H1 (cell line): Measurements from ENCODE around the gene GNG14.
"Not testable (repeated sequence)": the region's sequence is repeated elsewhere in the genome, so short reads cannot be mapped to it uniquely, and the experiment has no call there.

Experiments
- BACH1 ChIP-seq: IDR thresholded peaks from 2 replicates; pipeline ENCODE4 v1.6.1; 2012; ENCODE audit warnings: low read length, improper control_type of control experiment
- CTCF ChIP-seq, 3 experiments: IDR thresholded peaks; 1 replicate in 2 of 3; 2 replicates in 1 of 3; pipeline versions ENCODE4 v1.5.1 to v1.6.1; 2011; ENCODE audit warnings: low read length in 3 of 3, mild to moderate bottlenecking in 3 of 3, inconsistent platforms in 2 of 3, low read depth in 1 of 3, moderate library complexity in 1 of 3; ENCODE audit not compliant: insufficient read depth in 1 of 3; ENCODE audit errors: control extremely low read depth in 1 of 3
- EGR1 ChIP-seq: IDR thresholded peaks from 2 replicates; pipeline ENCODE4 v1.6.1; 2011; ENCODE audit warnings: low read depth, low read length, borderline replicate concordance
- EP300 ChIP-seq, 2 experiments: IDR thresholded peaks; 1 replicate in 1 of 2; 2 replicates in 1 of 2; pipeline ENCODE4 v1.6.1; 2011 to 2012; ENCODE audit warnings: low read depth in 2 of 2, low read length in 2 of 2, mild to moderate bottlenecking in 2 of 2, borderline replicate concordance in 1 of 2, inconsistent platforms in 1 of 2, moderate library complexity in 1 of 2
- POLR2AphosphoS5 ChIP-seq: IDR thresholded peaks from 2 replicates; pipeline ENCODE4 v1.6.1; 2011; ENCODE audit warnings: low read depth, low read length
- SIN3A ChIP-seq, 2 experiments: IDR thresholded peaks in 1 of 2; conservative IDR thresholded peaks in 1 of 2; 2 replicates each; pipeline ENCODE4 v1.6.1; 2011 to 2012; ENCODE audit warnings: low read length in 2 of 2, improper control_type of control experiment in 1 of 2, low read depth in 1 of 2, mild to moderate bottlenecking in 1 of 2
- TAF1 ChIP-seq: IDR thresholded peaks from 2 replicates; pipeline ENCODE4 v1.6.1; 2011; ENCODE audit warnings: mild to moderate bottlenecking, low read depth, low read length
- YY1 ChIP-seq: IDR thresholded peaks from 2 replicates; pipeline ENCODE4 v1.6.1; 2011; ENCODE audit warnings: low read depth, mild to moderate bottlenecking, low read length

GRCh38 chr19:12712077-12712476 is 24.3 kb downstream of the GNG14 start:
- TF ChIP-seq BACH1; CTCF (IDR thresholded peaks at IDR 0.05; ENCODE audit: control extremely low read depth in 1 of 3, insufficient read depth in 1 of 3, low read depth in 1 of 3, low read length in 3 of 3); YY1; TAF1; SIN3A (conservative IDR thresholded peaks at IDR 0.05 in 1 of 2, IDR thresholded peaks at IDR 0.05 in 1 of 2; ENCODE audit: low read depth in 1 of 2, low read length in 2 of 2); EGR1; POLR2AphosphoS5; EP300 (IDR thresholded peaks at IDR 0.05; ENCODE audit: borderline replicate concordance in 1 of 2, low read depth in 2 of 2, low read length in 2 of 2): not testable (repeated sequence)
